Measurements from ENCODE around the gene RHBDL3. TPM values are rescaled to one million over a fixed set of nuclear protein-coding genes. Genes with fewer than 3 reads are reported as not detected.

Gene RHBDL3
- total RNA-seq, 4 donors from 2014 or later: 0.22 to 0.34 (median 0.33) TPM; not detected in 1

- no peak for TF ChIP-seq CTCF (IDR thresholded peaks at IDR 0.05; ENCODE audit: low read depth)
These were observed 67.6 kb downstream of the RHBDL3 start for GRCh38 chr17:32333187-32333586.

- TF ChIP-seq CTCF (IDR thresholded peaks at IDR 0.05; ENCODE audit: low read depth): no peak
These were observed 69.4 kb downstream of the RHBDL3 start for GRCh38 chr17:32335046-32335445.

- TF ChIP-seq CTCF (IDR thresholded peaks at IDR 0.05; ENCODE audit: low read depth): no peak
These were observed 70.1 kb downstream of the RHBDL3 start for GRCh38 chr17:32335687-32336086.

GRCh38 chr17:32341141-32341856 is 75.7 kb downstream of the RHBDL3 start:
- no peak for TF ChIP-seq CTCF (IDR thresholded peaks at IDR 0.05; ENCODE audit: low read depth)

- TF ChIP-seq CTCF (IDR thresholded peaks at IDR 0.05; ENCODE audit: low read depth): no peak
These were observed 76.4 kb downstream of the RHBDL3 start, which contains the start of gene C17orf75 for GRCh38 chr17:32341857-32342602. Gene C17orf75, minus strand, starts transcription at chr17:32342173. Its CDS starts 34 bp downstream, at chr17:32342139.

- TF ChIP-seq CTCF (IDR thresholded peaks at IDR 0.05; ENCODE audit: low read depth): no peak
These were observed 77.1 kb downstream of the RHBDL3 start for GRCh38 chr17:32342603-32343325.
